CD4-positive, CD25-positive, alpha-beta regulatory T cell (primary cell): ENCODE results near the gene MELK. TPM values are rescaled to one million over a fixed set of nuclear protein-coding genes. Genes with fewer than 3 reads are reported as not detected.
A peak's percentile ranks its signal among the peaks of the same experiment; 100 is the strongest.
"Not testable (repeated sequence)": the region's sequence is repeated elsewhere in the genome, so short reads cannot be mapped to it uniquely, and the experiment has no call there.

Source experiments
- ATAC-seq, 2 donors: fragments of 150-1000 bp; cut with Tn5 transposase; one replicate each; pipeline ENCODE4 v1.10.0; 2021; ENCODE audit warnings: low read depth in 2 of 2, moderate number of reproducible peaks in 2 of 2, moderate library complexity in 1 of 2
- DNase-seq, 3 donors: peaks; one replicate each; pipeline versions ENCODE4 v3.0.0 to v3.0.0-alpha.2; 2012 to 2022; ENCODE audit warnings: mixed read lengths in 1 of 3
- H3K27ac ChIP-seq: one replicate; pipeline ENCODE4 v1.7.0; 2013; ENCODE audit warnings: mild to moderate bottlenecking, low read length; ENCODE audit not compliant: insufficient read depth, poor library complexity, severe bottlenecking
- H3K27me3 ChIP-seq: one replicate; pipeline ENCODE4 v1.7.0; 2013; ENCODE audit warnings: low read length; ENCODE audit not compliant: control insufficient read depth, insufficient read depth
- H3K36me3 ChIP-seq: one replicate; pipeline ENCODE4 v1.7.0; 2013; ENCODE audit warnings: mild to moderate bottlenecking, low read length, moderate library complexity; ENCODE audit not compliant: control insufficient read depth, insufficient read depth
- H3K4me1 ChIP-seq: 2 replicates; pipeline ENCODE4 v1.7.0; 2013; ENCODE audit warnings: mild to moderate bottlenecking, low read length; ENCODE audit not compliant: insufficient read depth, control insufficient read depth, poor library complexity, severe bottlenecking
- H3K4me3 ChIP-seq: one replicate; pipeline ENCODE4 v1.7.0; 2013; ENCODE audit warnings: low read depth, mild to moderate bottlenecking, low read length, moderate library complexity
- H3K9me3 ChIP-seq, 2 experiments: 1 replicate in 1 of 2; 2 replicates in 1 of 2; pipeline ENCODE4 v1.7.0; 2013; ENCODE audit warnings: low read length in 2 of 2, mild to moderate bottlenecking in 1 of 2, moderate library complexity in 1 of 2; ENCODE audit not compliant: control insufficient read depth in 2 of 2
- H3K27ac Mint-ChIP-seq, 3 donors: one replicate each; pipeline ENCODE4 v1.8.0; 2020 to 2022; ENCODE audit warnings: mild to moderate bottlenecking in 3 of 3, mixed read lengths in 3 of 3, moderate library complexity in 2 of 3
- H3K27me3 Mint-ChIP-seq: one replicate; pipeline ENCODE4 v1.8.0; 2022; ENCODE audit warnings: mild to moderate bottlenecking, mixed read lengths
- H3K36me3 Mint-ChIP-seq: one replicate; pipeline ENCODE4 v1.8.0; 2020; ENCODE audit warnings: mixed read lengths
- H3K4me1 Mint-ChIP-seq, 4 donors: one replicate each; pipeline ENCODE4 v1.8.0; 2020 to 2022; ENCODE audit warnings: mixed read lengths in 4 of 4, mild to moderate bottlenecking in 1 of 4
- H3K4me3 Mint-ChIP-seq, 4 donors: one replicate each; pipeline ENCODE4 v1.8.0; 2020 to 2022; ENCODE audit warnings: mild to moderate bottlenecking in 4 of 4, mixed read lengths in 4 of 4, moderate library complexity in 3 of 4
- H3K9me3 Mint-ChIP-seq, 7 donors: one replicate each; pipeline ENCODE4 v1.8.0; 2020 to 2022; ENCODE audit warnings: mixed read lengths in 7 of 7, mild to moderate bottlenecking in 3 of 7, moderate library complexity in 2 of 7
- polyA plus RNA-seq, 4 donors: library from polyadenylated mRNA; unstranded; fragments of 300-500 nt; fragmentation: Illumina TruSeq; gene quantifications; one replicate each; pipeline ENCODE4 v1.2.3, GENCODE V29; 2021
- total RNA-seq: library from RNA; stranded (reverse); gene quantifications from one replicate; pipeline ENCODE4 v1.2.3, GENCODE V29; 2022

The MELK gene
- total RNA-seq (1.7 TPM), polyA plus RNA-seq (1 to 10 TPM in 3 of 4 donors, under 1 TPM in 1; 0.90 to 5.5 (median 2.4) TPM)

DNA sequence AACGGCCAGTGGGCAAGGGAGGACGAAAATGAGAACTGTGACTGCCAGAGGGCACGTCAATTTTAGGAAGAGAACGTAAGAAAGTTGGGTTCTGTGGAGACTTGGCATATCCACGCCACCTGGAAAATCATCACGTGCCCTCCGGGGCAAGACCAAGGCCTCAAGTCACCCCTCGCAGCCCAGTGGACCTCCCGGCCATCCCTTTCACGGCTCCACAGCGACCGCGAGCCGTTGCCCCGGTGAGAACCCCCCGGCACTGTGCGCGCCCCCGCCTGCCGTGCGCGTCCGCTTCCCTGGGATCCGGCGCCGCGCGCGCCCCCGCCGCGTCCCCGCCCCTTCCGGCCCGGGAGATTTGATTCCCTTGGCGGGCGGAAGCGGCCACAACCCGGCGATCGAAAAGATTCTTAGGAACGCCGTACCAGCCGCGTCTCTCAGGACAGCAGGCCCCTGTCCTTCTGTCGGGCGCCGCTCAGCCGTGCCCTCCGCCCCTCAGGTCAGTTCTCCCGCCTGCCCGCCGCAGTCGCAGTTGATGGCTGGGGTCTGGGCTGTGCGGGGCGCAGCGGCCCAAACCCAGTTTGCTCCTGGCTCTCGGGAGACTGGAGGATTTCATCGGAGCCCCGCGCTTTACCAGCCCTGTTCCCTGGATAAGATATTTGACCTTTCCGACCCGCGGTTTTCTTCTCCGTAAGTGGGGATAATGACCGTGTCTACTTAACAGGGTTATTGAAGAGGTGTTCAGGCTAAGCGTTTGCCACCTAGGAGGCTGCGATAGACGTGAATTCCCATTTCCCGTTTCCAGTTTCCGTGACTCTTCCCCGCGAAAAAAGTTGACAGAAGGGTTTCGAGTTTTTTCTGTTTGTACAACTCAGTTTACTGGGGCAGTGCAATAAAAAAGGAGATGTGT is at the start of gene MELK:
TSS of gene MELK (plus strand) at position 381 of the 904 bp plus-strand sequence. CDS start 8,787 bp downstream, outside the sequence.
- H3K4me3 ChIP-seq = peak within 1 kb of the TSS; percentile 97
- no peaks in the 10 kb centered on the region for H3K9me3 ChIP-seq
- peak within 1 kb of the TSS; percentile 87 to 90 (median 89) for H3K27ac Mint-ChIP-seq
- H3K4me1 Mint-ChIP-seq = peaks cover 12 to 36% (median 24%) of the 10 kb centered on the region in 4 donors
- peak within 1 kb of the TSS; percentile 92 to 98 (median 95) for H3K4me3 Mint-ChIP-seq
- H3K27ac ChIP-seq = peak within 1 kb of the TSS; percentile 56
- no peaks in the 10 kb centered on the region for H3K36me3 ChIP-seq
- H3K27me3 ChIP-seq = no peaks in the 10 kb centered on the region
- peaks cover 24% of the 10 kb centered on the region for H3K27me3 Mint-ChIP-seq
- peaks cover 3% of the 10 kb centered on the region for H3K36me3 Mint-ChIP-seq
- peak; percentile 85 to 86 for ATAC-seq
- H3K9me3 Mint-ChIP-seq = no peaks in the 10 kb centered on the region
- H3K4me1 ChIP-seq = peaks cover 34% of the 10 kb centered on the region
- peak; percentile 75 to 88 (median 84) for DNase-seq

DNA sequence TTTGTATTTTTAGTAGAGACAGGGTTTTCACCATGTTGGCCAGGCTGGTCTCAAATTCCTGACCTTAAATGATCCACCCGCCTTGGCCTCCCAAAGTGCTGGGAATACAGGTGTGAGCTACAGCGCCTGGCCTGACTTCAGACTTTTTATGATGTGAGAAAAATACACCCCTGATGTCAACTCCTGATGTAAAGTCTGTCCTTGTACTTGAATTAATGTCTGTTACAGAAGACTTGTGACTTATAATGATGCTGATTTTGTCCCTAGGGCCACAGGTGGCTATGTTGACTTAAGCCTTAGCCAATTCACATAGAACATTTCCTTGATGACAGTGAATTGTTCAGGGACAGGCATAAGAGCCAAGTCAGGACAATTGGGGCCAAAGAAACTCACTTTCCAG is 42.5 kb upstream of the MELK start:
- Histone ChIP-seq H3K27me3 (no peaks in the 10 kb centered on the region), H3K36me3 (no peaks in the 10 kb centered on the region), H3K4me3 (no peak overlapping the region), H3K27ac (no peak overlapping the region), H3K4me1 (no peaks in the 10 kb centered on the region), H3K9me3 (no peaks in the 10 kb centered on the region)
- Mint-ChIP-seq H3K9me3 (peaks cover 0 to 2% (median 0%) of the 10 kb centered on the region in 7 donors), H3K27me3 (peaks cover 5% of the 10 kb centered on the region), H3K4me1 (no peaks in the 10 kb centered on the region), H3K27ac (no peak overlapping the region), H3K4me3 (no peak overlapping the region), H3K36me3 (no peaks in the 10 kb centered on the region)
- ATAC-seq (no peak), DNase-seq (no peak)

DNA sequence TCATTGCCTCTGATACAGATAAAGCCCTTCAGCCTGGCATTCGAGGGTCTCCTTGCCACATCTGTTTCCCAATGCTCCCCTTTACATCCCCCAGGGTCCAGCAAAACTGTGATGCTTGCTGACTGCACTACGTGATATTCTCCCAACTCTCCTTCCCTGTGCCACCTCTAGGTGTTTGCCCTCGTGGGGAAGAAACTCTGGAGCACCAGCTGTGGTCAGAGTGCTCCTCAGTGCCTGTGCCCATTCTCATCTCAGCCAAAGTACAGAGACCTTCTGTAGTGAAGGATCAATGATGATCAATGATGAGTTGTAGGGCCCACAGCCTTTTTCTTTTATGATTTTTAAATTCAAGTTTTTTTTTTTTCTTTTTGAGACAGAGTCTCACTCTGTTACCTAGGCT is 40.3 kb upstream of the MELK start:
- Mint-ChIP-seq H3K36me3 (no peaks in the 10 kb centered on the region), H3K27ac (no peak overlapping the region), H3K27me3 (no peaks in the 10 kb centered on the region), H3K4me1 (no peaks in the 10 kb centered on the region), H3K9me3 (peaks cover 0 to 2% (median 0%) of the 10 kb centered on the region in 7 donors), H3K4me3 (no peak overlapping the region)
- Histone ChIP-seq H3K27ac (no peak overlapping the region), H3K4me3 (no peak overlapping the region), H3K36me3 (no peaks in the 10 kb centered on the region), H3K27me3 (no peaks in the 10 kb centered on the region), H3K9me3 (no peaks in the 10 kb centered on the region), H3K4me1 (no peaks in the 10 kb centered on the region)
- ATAC-seq (no peak), DNase-seq (no peak)

DNA sequence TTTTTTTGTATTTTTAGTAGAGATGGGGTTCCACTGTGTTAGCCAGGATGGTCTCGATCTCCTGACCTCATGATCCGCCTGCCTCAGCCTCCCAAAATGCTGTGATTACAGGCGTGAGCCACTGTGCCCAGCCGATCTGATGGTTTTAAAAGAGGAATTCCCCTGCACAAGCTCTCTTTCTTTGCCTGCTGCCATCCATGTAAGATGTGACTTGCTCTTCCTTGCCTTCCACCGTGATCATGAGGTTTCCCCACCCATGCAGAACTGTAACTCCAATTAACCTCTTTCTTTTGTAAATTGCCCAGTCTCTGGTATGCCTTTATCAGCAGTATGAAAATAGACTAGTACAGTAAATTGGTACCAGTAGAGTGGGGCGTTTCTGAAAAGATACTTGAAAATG is 39.0 kb upstream of the MELK start:
- H3K36me3 ChIP-seq, H3K36me3 Mint-ChIP-seq, H3K4me1 ChIP-seq, H3K9me3 Mint-ChIP-seq, H3K27me3 ChIP-seq, H3K4me1 Mint-ChIP-seq, H3K27ac ChIP-seq, DNase-seq, H3K4me3 ChIP-seq, H3K4me3 Mint-ChIP-seq, H3K27ac Mint-ChIP-seq, ATAC-seq, H3K27me3 Mint-ChIP-seq, H3K9me3 ChIP-seq: not testable (repeated sequence)

DNA sequence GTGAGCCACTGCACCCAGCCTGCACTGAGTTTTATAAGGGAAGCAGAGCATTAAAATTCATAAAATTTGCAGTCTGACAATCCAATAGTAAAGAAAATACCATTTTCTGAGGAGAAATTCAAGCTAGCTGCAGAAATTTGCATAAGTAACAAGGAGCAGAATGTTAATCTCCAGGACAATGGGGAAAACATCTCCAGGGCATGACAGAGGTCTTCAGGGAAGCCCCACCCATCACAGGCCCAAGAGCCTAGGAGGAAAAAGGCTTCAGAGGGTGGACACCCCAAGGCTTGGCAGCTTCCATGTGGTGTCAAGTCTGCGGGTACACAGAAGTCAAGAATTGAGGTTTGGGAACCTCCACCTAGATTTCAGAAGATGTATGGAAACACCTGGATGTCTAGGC is 37.6 kb upstream of the MELK start:
- Histone ChIP-seq H3K27ac (no peak overlapping the region), H3K4me3 (no peak overlapping the region), H3K4me1 (no peaks in the 10 kb centered on the region), H3K27me3 (no peaks in the 10 kb centered on the region), H3K36me3 (no peaks in the 10 kb centered on the region), H3K9me3 (no peaks in the 10 kb centered on the region)
- Mint-ChIP-seq H3K27me3 (no peaks in the 10 kb centered on the region), H3K4me3 (no peak overlapping the region), H3K36me3 (no peaks in the 10 kb centered on the region), H3K9me3 (no peaks in the 10 kb centered on the region), H3K27ac (no peak overlapping the region), H3K4me1 (no peaks in the 10 kb centered on the region)
- no peak for ATAC-seq
- no peak for DNase-seq

DNA sequence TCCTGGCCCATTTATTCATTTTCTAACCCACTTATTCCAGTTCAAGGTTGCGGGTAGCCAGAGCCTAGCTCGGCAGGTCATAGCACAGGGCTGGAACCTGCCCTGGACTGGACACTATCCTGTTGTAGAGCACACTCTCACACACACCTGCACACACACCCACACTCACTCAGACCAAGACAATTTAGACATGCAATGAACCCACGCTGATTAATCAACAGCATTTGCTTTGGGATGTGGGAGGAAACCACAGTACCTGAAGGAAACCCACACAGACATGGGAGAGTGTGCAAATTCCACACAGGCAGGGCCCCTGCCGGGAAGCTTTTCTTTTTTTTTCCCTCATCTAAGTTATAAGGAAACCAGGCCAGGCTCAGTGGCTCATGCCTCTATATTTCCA is 34.8 kb upstream of the MELK start:
- Histone ChIP-seq H3K4me1 (no peaks in the 10 kb centered on the region), H3K27ac (no peak overlapping the region), H3K4me3 (no peak overlapping the region), H3K27me3 (no peaks in the 10 kb centered on the region), H3K36me3 (no peaks in the 10 kb centered on the region), H3K9me3 (no peaks in the 10 kb centered on the region)
- Mint-ChIP-seq H3K27me3 (no peaks in the 10 kb centered on the region), H3K4me3 (no peak overlapping the region), H3K36me3 (no peaks in the 10 kb centered on the region), H3K9me3 (no peaks in the 10 kb centered on the region), H3K4me1 (no peaks in the 10 kb centered on the region), H3K27ac (no peak overlapping the region)
- ATAC-seq (no peak), DNase-seq (no peak)

DNA sequence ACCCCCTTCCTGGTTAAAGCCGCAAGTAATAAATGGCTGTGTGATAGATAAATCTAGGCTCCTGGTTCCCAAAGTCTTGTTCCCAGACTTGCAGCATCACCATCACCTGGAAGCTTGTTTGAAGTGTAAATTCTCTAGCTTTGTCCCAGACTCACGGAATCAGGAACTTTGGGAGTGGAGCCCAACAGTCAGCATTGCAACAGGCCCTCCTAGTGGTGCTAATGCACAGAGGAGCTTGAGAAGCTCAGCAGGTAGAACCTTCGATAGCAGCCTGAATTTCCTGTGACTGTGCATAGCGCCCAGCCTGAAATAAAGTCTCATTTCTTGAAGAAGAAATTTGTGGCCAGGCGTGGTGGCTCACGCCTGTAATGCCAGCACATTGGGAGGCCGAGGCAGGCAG is 30.3 kb upstream of the MELK start:
- no peaks in the 10 kb centered on the region for H3K36me3 Mint-ChIP-seq
- H3K9me3 Mint-ChIP-seq = no peaks in the 10 kb centered on the region
- Histone ChIP-seq H3K4me1 (no peaks in the 10 kb centered on the region), H3K9me3 (no peaks in the 10 kb centered on the region), H3K27me3 (no peaks in the 10 kb centered on the region), H3K36me3 (no peaks in the 10 kb centered on the region), H3K4me3 (no peak overlapping the region), H3K27ac (no peak overlapping the region)
- H3K4me3 Mint-ChIP-seq = no peak overlapping the region
- ATAC-seq (no peak), DNase-seq (no peak)
- no peaks in the 10 kb centered on the region for H3K27me3 Mint-ChIP-seq
- no peak overlapping the region for H3K27ac Mint-ChIP-seq
- no peaks in the 10 kb centered on the region for H3K4me1 Mint-ChIP-seq

DNA sequence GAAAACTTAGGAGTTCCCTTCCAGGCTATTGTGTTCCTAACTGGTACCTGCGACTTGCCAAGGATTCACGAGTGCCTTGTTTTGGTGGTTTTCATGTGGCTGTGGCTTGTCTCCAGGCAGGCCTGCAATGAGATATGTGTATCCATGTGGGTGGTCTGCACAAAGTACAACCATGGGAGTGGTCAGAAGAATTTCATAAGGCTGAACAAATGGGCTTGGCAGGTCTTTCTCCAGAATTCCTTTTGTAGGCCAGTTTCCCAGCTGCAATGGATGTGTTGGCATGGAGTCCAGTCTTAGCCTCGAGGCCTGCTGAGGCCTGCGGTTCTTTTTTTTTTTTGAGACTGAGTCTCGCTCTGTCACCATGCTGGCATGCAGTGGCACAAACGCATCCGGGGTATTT is 28.8 kb upstream of the MELK start:
- Mint-ChIP-seq H3K27me3 (peaks cover 7% of the 10 kb centered on the region), H3K9me3 (peaks cover 0 to 2% (median 0%) of the 10 kb centered on the region in 7 donors), H3K36me3 (no peaks in the 10 kb centered on the region), H3K4me3 (no peak overlapping the region), H3K4me1 (no peaks in the 10 kb centered on the region), H3K27ac (no peak overlapping the region)
- no peaks in the 10 kb centered on the region for H3K9me3 ChIP-seq
- ATAC-seq = no peak
- no peak overlapping the region for H3K4me3 ChIP-seq
- no peak for DNase-seq
- H3K27me3 ChIP-seq = peaks cover 8% of the 10 kb centered on the region
- H3K4me1 ChIP-seq = no peaks in the 10 kb centered on the region
- H3K27ac ChIP-seq = no peak overlapping the region
- no peaks in the 10 kb centered on the region for H3K36me3 ChIP-seq
